Fibroblast of lung (primary cell): Measurements from ENCODE around the gene DHX35. TPM values are rescaled to one million over a fixed set of nuclear protein-coding genes. Genes with fewer than 3 reads are reported as not detected.
A peak's percentile ranks its signal among the peaks of the same experiment; 100 is the strongest.

Experiments used
- DNase-seq, 2 donors: peaks; one replicate each; pipeline versions ENCODE4 v3.0.0 to v3.0.0-alpha.2; 2010; ENCODE audit warnings: low read depth in 2 of 2
- H2AFZ ChIP-seq: 2 replicates; pipeline ENCODE4 v1.5.1; 2012; ENCODE audit warnings: low read length, control low read depth, inconsistent platforms
- H3K27ac ChIP-seq: 2 replicates; pipeline ENCODE4 v1.5.1; 2011; ENCODE audit warnings: low read length, control low read depth; ENCODE audit not compliant: insufficient read depth
- H3K27me3 ChIP-seq: 2 replicates; pipeline ENCODE4 v1.5.1; 2011; ENCODE audit warnings: mild to moderate bottlenecking, low read length; ENCODE audit not compliant: control insufficient read depth, insufficient read depth
- H3K36me3 ChIP-seq: 2 replicates; pipeline ENCODE4 v1.5.1; 2011; ENCODE audit warnings: low read length; ENCODE audit not compliant: control insufficient read depth, insufficient read depth
- H3K4me1 ChIP-seq: 2 replicates; pipeline ENCODE4 v1.5.1; 2011; ENCODE audit warnings: low read length; ENCODE audit not compliant: control insufficient read depth, insufficient read depth; ENCODE audit errors: extremely low read depth
- H3K4me2 ChIP-seq: 2 replicates; pipeline ENCODE4 v1.5.1; 2011; ENCODE audit warnings: low read length, control low read depth; ENCODE audit not compliant: insufficient read depth; ENCODE audit errors: extremely low read depth
- H3K4me3 ChIP-seq, 4 experiments: fragments of 200-600 bp in 1 of 4; sonication (generic) in 1 of 4; replicated peaks in 1 of 4; 2 replicates each; pipeline ENCODE4 v1.5.1; 2011 to 2016; ENCODE audit warnings: low read length in 4 of 4, low read depth in 3 of 4, mild to moderate bottlenecking in 3 of 4, control low read depth in 2 of 4, inconsistent platforms in 1 of 4, mixed read lengths in 1 of 4; ENCODE audit not compliant: insufficient read depth in 1 of 4; ENCODE audit errors: control extremely low read depth in 1 of 4
- H3K79me2 ChIP-seq: 2 replicates; pipeline ENCODE4 v1.5.1; 2012; ENCODE audit warnings: mild to moderate bottlenecking, low read length, inconsistent platforms; ENCODE audit not compliant: control insufficient read depth, insufficient read depth
- H3K9ac ChIP-seq: 2 replicates; pipeline ENCODE4 v1.5.1; 2011; ENCODE audit warnings: mild to moderate bottlenecking, low read length, control low read depth; ENCODE audit not compliant: insufficient read depth
- H3K9me3 ChIP-seq: 2 replicates; pipeline ENCODE4 v1.5.1; 2012; ENCODE audit warnings: low read depth, low read length; ENCODE audit not compliant: control insufficient read depth, insufficient read depth
- H4K20me1 ChIP-seq: 2 replicates; pipeline ENCODE4 v1.5.1; 2011; ENCODE audit warnings: low read length; ENCODE audit not compliant: control insufficient read depth, insufficient read depth; ENCODE audit errors: extremely low read depth
- EZH2 ChIP-seq: IDR thresholded peaks from 2 replicates; pipeline ENCODE4 v1.5.1; 2012; ENCODE audit warnings: low read length, control low read depth, mild to moderate bottlenecking; ENCODE audit errors: missing control alignments
- polyA plus RNA-seq, 2 donors: library from polyadenylated mRNA; depleted of rRNA in 1 of 2; stranded (reverse) in 1 of 2; unstranded in 1 of 2; fragments of >200 nt; gene quantifications; 2 replicates each; pipeline ENCODE4 v1.2.1, GENCODE V29; 2011 to 2012; ENCODE audit warnings: missing spikeins in 1 of 2
- total RNA-seq: library from RNA; depleted of rRNA; stranded (reverse); fragments of >200 nt; gene quantifications from 2 replicates; pipeline ENCODE4 v1.2.1, GENCODE V29; 2014
- TF ChIP-seq, protein P1 (sequence below), 2 donors: IDR thresholded peaks in 1 of 2; conservative IDR thresholded peaks in 1 of 2; 1 replicate in 1 of 2; 2 replicates in 1 of 2; pipeline ENCODE4 v1.5.1; 2011 to 2012; ENCODE audit warnings: low read length in 2 of 2, control low read depth in 1 of 2, inconsistent platforms in 1 of 2, low read depth in 1 of 2, mild to moderate bottlenecking in 1 of 2

The DHX35 gene
- total and polyA plus RNA-seq, 2 donors (not counting 1 experiment from before 2014, with no cell fraction given) = 11.4 to 12.1 TPM

GRCh38 chr20:39036011-39036410 lies 73.9 kb downstream of the DHX35 start:
- peak; percentile 54 to 66 for DNase-seq
- H3K4me2 ChIP-seq = peak overlapping the region; percentile 48

DNA sequence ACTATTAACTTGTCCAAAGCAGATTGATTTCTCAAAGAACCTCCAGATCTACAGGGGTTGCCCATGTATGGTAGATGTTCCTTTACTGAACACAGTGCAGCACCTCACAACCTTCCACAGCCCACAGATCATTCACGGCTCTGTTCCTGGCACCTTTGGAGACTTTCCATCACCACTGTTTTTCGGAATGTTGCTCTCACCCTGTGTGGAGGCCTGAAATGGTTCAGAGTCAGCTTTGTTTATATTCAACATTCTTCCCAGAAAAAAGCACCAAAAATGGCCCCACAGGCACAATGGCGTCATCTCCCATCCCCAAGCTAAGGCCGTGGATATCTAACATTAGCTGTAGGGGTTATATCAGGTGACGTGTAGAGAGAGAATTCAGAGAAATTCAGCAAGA lies 74.7 kb downstream of the DHX35 start:
- Histone ChIP-seq H3K36me3 (peaks cover 6% of the 10 kb centered on the region), H3K27ac (peak overlapping the region; percentile 82), H4K20me1 (no peaks in the 10 kb centered on the region), H3K79me2 (no peaks in the 10 kb centered on the region), H3K4me1 (peaks cover 8% of the 10 kb centered on the region), H3K4me2 (no peak overlapping the region), H3K4me3 (no peak overlapping the region), H2AFZ (no peak overlapping the region), H3K9me3 (no peaks in the 10 kb centered on the region), H3K9ac (no peak overlapping the region), H3K27me3 (no peaks in the 10 kb centered on the region)
- TF ChIP-seq EZH2 = no peak
- TF ChIP-seq, protein P1, sequence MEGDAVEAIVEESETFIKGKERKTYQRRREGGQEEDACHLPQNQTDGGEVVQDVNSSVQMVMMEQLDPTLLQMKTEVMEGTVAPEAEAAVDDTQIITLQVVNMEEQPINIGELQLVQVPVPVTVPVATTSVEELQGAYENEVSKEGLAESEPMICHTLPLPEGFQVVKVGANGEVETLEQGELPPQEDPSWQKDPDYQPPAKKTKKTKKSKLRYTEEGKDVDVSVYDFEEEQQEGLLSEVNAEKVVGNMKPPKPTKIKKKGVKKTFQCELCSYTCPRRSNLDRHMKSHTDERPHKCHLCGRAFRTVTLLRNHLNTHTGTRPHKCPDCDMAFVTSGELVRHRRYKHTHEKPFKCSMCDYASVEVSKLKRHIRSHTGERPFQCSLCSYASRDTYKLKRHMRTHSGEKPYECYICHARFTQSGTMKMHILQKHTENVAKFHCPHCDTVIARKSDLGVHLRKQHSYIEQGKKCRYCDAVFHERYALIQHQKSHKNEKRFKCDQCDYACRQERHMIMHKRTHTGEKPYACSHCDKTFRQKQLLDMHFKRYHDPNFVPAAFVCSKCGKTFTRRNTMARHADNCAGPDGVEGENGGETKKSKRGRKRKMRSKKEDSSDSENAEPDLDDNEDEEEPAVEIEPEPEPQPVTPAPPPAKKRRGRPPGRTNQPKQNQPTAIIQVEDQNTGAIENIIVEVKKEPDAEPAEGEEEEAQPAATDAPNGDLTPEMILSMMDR (conservative IDR thresholded peaks at IDR 0.05 in 1 of 2, IDR thresholded peaks at IDR 0.05 in 1 of 2; ENCODE audit: low read depth in 1 of 2, low read length in 2 of 2) = no peak
- DNase-seq = peak; percentile 66 to 70

More at GRCh38 chr20:39036011-39036410, 73.9 kb downstream of the DHX35 start:
- Histone ChIP-seq H3K79me2 (no peaks in the 10 kb centered on the region), H3K27ac (peak overlapping the region; percentile 82), H3K4me3 (no peak overlapping the region), H3K9ac (peak overlapping the region; percentile 39), H3K4me1 (peaks cover 8% of the 10 kb centered on the region), H3K27me3 (no peaks in the 10 kb centered on the region), H4K20me1 (no peaks in the 10 kb centered on the region), H3K36me3 (peaks cover 6% of the 10 kb centered on the region), H2AFZ (no peak overlapping the region), H3K9me3 (no peaks in the 10 kb centered on the region)
- no peak for TF ChIP-seq EZH2
- TF ChIP-seq, protein P1 (conservative IDR thresholded peaks at IDR 0.05 in 1 of 2, IDR thresholded peaks at IDR 0.05 in 1 of 2; ENCODE audit: low read depth in 1 of 2, low read length in 2 of 2) = no peak

GRCh38 chr20:39038047-39038446 lies 75.9 kb downstream of the DHX35 start:
- H3K9me3 ChIP-seq = no peaks in the 10 kb centered on the region
- H3K4me2 ChIP-seq = no peak overlapping the region
- no peaks in the 10 kb centered on the region for H4K20me1 ChIP-seq
- H3K4me1 ChIP-seq = peaks cover 8% of the 10 kb centered on the region
- TF ChIP-seq EZH2 = no peak
- no peak overlapping the region for H3K9ac ChIP-seq
- DNase-seq = no peak
- H3K4me3 ChIP-seq = no peak overlapping the region
- no peak overlapping the region for H3K27ac ChIP-seq
- no peaks in the 10 kb centered on the region for H3K27me3 ChIP-seq
- H3K79me2 ChIP-seq = no peaks in the 10 kb centered on the region
- peaks cover 9% of the 10 kb centered on the region for H3K36me3 ChIP-seq
- H2AFZ ChIP-seq = no peak overlapping the region
